ENCODE results near the gene HELZ.

GRCh38 chr17:67041531-67041930, 203.5 kb downstream of the HELZ start:
- TF ChIP-seq SUZ12 (IDR thresholded peaks at IDR 0.05; ENCODE audit: low read length) (no peak), POLR2A (IDR thresholded peaks at IDR 0.05; ENCODE audit: control extremely low read depth in 1 of 2, low read depth in 2 of 2, low read length in 2 of 2) (no peak), RBBP5 (IDR thresholded peaks at IDR 0.05; ENCODE audit: borderline replicate concordance, low read depth, low read length) (no peak), RNF2 (IDR thresholded peaks at IDR 0.05; ENCODE audit: borderline replicate concordance, low read depth, low read length, missing control alignments, poor library complexity, severe bottlenecking) (no peak), KDM5A (IDR thresholded peaks at IDR 0.05; ENCODE audit: low read length) (no peak), CHD2 (IDR thresholded peaks at IDR 0.05; ENCODE audit: low read length) (no peak), YY1 (IDR thresholded peaks at IDR 0.05; ENCODE audit: low read depth, low read length) (no peak), CTCF (IDR thresholded peaks at IDR 0.05; ENCODE audit: control extremely low read depth in 1 of 3, insufficient read depth in 1 of 3, low read depth in 1 of 3, low read length in 3 of 3) (no peak), E2F6 (IDR thresholded peaks at IDR 0.05) (no peak)
